ENCODE measurements around the gene VRK3.

Gene VRK3

DNA sequence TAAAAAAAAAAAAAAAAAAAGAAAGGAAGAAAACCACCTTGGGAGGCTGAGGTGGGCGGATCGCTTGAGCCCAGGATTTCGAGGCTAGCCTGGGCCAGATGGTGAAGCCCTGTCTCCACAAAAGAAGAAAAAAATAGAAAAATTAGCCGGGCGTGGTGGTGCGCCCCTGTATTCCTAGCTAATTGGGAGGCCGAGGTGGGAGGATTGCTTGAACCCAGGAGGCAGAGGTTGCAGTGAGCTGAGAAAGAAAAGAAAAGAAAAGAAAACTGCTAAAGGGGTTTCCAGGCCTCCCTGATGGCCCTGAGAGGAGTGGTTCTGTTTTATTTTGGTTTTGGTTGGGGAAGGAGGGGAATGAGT, 1.4 kb upstream of the VRK3 start:
- DNase-seq, result no peak

DNA sequence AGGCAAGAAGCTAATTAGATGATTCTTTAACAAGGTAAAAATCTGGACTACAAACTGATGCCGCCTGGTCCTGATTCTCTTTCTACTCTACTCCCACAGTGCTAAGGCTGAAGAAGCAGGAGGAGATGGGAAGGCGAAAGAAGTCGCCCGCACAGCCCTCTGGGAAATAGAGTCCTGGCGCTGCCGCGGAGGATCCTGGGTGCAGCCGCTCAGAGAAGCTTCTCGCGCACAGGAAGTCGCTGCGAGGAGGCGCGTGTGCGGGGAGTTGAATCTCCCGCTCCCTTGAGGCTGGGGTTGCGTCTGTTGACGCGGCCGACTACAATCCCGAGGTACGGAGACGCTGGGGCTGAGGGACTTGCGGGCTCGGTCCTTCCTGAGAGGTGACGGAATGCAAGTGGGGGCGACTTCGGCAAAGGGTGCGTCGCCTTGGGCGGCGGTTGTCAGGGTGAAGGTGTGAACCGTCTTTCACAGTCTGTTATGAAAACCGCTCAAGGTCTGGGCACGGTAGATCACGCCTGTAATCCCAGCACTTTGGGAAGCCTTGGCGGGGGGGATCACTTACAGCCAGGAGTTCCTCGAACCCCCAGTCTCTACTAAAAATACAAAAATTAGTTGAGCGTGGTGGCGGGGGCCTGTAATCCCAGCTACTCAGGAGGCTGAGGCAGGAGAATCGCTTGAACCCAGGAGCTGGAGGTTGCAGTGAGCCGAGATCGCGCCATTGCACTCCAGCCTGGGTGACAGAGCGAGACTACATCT, 800 bp upstream of the VRK3 start, which contains the start of gene ZNF473:
TSS of gene ZNF473 (plus strand) at position 212 of the 756 bp plus-strand sequence. CDS start 5,078 bp downstream, outside the sequence.
- peak; percentile 95 for DNase-seq

DNA sequence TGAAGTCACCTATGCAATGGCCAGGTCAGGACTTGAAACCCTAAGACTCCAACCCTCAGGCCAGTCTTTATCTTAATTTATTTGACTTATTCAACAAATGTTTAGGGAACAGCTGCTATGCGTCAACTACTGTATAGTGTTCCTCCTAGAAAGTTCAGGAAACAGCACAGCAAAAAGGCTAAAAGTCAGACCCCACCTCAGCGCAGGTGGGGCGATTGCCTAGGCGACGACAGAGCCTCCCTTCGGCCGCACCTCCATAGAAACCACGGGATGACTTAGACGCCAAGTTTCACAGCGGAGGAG, 502 bp downstream of the VRK3 start:
- DNase-seq, result no peak

DNA sequence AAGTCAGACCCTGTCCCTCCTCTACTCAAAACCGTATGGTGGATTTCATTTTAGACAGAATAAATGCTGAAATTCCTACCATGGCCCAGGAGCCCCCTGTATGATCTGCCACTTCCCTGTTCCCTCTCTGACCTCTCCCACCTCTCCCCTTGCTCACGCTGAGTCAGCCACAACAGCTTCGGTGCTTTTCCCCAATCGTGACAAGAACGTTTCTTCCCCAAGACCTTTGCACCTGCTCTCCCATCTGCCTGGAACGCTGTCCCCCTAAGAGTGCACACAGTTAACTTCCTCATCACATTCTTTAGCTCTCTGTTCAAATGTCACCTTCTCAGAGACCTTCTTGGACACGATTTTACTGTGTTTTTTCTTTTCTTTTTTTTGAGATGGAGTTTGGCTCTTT, 2.3 kb downstream of the VRK3 start:
- no peak for DNase-seq

DNA sequence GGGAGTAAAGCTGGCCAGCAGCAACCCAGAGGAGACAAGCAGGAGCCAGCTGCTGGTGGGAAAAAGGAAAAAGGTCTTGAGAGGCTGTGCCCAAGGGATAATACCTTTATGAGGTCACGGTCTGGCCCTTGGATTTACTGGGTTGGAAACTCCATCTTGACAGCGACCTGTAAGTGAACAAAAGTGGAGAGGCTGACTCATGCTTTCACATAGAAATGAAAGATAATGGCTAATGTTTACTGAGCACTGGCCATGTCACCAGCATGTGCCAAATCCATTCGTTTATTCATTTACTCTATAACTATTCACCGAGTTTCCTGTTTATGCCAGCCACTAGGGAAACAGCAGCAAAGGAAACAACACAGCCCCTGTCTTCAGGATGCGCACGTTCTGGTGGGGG, 4.7 kb downstream of the VRK3 start:
- no peak for DNase-seq

DNA sequence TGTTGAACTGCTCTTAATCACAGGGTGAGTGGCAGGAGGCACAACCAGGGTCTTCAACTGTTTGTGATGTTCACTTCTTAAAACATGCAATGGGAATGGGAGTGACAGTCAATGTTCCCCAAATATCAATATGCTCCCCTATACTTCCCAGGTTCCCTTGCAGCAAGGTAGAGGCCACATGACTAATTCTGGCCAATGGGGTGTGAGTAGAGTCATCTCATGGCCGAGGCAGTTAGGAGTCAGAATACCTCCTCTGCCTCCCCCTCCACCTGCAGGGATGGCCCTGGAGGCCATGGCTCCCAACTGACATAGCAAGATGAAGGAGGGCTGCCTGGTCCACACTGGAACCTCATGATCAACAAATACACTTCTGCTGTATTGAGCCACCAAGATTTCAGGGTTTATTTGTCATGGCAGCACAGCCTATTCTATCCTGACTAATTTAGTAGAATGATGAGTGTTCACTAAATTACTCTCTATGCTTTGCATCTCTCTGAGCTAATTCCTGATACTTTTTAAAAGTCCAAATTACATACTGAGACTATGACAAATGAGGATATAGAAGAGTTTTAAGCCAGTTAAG, 8.9 kb downstream of the VRK3 start:
- DNase-seq, result no peak

DNA sequence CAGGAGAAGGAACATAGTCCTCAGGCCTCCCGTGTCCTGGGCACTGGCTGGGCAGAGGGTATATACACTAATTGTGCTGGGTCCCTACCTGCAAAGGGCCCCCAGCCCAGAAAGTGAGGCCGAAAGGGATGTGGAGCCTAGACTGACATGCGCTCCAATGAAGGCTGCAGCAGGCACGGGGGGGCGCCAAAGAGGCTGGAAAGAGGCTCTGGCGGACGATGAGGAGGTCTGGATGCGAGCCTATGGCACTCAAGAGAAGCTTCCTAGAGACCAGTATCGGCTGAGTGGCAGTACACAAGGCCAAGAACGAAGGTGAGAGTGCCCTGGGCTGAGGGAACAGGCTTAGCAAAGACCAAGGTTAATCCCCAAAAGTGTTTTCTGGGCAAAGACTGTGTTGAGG, 16.6 kb downstream of the VRK3 start:
- DNase-seq, result no peak

DNA sequence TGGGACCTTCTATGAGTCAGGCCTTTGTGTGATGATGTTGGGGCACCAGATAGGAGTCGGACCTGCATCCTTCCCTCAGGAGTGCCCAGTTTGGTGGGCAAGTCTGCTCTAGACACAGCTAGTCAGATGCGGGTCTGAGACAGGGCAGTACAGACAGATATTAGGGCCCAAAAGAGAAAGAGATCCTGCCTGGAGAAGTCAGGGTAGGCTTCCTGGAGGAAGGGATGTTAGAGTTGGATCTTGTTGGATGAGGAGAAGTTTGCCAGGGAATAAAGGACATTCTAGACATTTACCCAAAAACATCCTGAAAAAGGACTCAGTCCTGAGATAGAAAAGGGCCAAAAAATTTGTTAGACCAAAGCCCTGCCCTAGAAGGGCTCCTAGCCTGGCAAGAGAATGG, 17.2 kb downstream of the VRK3 start:
- no peak for DNase-seq

DNA sequence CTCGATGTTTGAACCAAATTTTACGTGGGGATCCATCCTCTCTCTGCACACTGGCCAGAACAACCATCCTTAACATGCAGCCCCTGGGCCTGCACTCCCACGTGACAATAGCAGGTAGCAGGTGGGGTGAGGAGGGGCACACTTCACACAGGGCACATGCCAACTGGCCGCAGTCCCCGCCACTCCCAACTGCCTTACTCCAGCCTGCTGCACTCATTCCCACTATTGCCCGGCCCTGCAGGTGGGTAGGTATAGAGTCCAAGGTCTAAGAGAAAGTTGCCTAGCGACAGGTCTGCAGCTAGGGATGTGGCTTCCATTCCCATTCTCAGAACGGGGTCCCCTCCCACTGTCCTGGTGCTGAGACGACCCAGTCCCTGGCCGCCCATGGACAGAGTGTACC, 18.0 kb downstream of the VRK3 start:
- DNase-seq, result no peak

DNA sequence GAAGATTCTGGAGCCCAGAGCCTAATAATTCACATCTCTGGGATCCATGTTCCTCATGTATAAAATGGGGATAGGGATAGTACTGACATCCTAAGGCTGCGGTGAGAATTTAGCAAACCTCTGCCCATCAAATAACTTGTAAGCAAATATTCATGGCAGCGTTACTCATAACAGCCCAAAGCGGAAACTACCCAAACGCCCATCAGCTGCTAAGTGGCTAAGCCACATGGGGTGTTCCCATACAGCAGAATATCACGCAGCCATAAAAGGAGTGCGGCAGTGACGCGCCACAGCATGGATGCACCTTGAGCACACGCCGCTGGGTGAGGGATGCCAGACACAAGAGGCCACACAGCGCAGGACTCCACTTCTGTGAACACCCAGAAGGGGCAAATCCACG, 19.7 kb downstream of the VRK3 start:
- DNase-seq, result no peak

DNA sequence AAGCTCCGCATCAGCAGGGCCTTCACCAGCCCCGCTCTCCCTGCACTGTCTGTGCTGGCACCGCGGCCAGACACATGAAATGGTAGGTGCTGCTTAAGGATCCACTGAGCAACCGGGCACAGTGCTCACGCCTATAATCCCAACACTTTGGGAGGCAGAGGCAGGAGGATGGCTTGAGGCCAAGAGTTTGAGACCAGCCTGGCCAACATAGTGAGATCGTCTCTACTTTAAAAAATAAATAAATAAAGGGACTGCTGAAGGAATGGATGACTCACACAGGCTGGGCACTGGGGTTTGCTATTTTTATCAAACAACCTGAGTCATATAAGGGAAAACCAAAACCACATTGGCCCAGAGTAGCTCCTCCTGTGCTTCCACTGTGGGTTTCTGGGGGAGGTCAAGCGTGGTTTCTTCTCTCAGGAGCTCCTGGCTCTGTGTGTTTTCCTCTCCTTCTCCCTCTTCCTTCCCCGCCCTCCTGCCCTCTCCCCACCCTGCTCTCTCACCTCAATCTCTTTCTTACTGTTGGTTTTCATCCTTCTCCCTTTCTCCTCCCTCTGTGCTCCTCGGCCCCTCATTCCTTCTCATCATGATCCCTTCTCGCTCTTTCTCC, 21.3 kb downstream of the VRK3 start:
- no peak for DNase-seq

DNA sequence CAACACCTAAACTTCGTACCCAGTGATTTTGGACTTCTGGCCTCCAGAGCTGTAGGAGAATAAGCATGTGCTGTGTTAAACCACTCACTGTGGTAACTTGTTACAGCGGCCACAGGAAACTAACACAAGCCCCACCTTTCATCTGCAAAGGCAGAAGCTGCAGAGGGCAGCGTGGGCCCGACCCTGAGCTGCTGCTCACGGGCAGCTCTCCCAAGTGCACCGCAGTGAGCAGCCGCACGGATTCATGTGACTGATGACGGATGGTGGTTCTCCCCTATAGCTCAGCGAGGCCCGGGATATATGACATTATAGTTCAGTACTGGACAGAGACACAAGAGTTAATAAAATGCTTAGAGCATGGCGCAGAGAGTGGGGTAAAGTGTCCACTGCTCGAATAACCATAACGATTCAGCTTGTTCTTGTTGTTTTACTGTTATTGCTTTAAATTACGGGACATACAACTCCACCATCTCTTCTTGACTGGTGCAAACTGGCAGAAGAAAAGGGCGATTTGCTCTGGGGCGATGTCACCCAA, 21.9 kb downstream of the VRK3 start:
- no peak for DNase-seq

DNA sequence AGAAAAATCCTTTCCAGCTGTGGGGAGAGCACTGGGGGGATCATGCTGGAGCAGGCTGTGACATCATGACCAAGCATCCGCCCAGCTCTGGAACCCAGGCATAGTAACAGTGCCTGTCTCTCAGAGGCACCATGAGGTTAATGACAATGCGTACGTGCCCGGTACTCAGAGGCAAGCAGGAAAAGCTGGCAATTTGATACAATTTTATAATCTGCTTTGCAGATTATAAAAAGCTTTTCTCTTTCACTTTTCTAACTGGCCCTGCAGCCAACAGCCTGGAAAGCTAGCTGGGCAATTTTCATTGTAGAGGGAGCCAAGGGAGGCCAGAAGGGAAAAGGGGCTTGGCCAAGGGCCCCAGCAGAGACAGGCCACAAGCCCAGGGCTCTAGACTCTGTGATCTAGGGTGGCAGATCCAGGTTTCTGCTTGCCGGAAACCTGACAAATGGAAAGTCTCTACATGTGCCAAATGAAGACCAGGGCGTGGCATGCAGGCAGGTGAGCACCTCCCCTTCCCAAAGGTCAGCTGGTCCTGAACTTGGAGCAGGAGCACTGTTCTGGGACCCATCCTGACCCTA, 22.7 kb downstream of the VRK3 start:
- DNase-seq, result no peak

DNA sequence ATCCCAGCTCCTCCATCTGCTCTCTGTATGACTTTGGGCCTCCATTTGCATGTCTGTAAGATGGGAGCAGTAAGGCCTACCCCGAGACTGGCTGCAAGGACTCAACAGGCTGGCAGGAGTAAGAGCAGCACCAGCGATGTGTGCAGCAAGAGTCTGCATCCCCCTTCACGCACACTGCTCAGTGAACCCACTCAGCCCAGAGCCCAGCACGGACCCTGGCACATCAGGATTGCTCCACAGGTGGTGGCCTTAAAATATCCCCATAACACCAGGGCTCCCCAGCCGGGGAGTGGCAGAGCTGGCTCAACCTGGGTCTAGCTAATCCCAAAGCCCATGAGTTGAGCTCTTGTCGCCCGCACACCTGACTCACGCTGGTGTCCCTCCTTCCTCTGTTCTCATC, 23.4 kb downstream of the VRK3 start:
- no peak for DNase-seq

DNA sequence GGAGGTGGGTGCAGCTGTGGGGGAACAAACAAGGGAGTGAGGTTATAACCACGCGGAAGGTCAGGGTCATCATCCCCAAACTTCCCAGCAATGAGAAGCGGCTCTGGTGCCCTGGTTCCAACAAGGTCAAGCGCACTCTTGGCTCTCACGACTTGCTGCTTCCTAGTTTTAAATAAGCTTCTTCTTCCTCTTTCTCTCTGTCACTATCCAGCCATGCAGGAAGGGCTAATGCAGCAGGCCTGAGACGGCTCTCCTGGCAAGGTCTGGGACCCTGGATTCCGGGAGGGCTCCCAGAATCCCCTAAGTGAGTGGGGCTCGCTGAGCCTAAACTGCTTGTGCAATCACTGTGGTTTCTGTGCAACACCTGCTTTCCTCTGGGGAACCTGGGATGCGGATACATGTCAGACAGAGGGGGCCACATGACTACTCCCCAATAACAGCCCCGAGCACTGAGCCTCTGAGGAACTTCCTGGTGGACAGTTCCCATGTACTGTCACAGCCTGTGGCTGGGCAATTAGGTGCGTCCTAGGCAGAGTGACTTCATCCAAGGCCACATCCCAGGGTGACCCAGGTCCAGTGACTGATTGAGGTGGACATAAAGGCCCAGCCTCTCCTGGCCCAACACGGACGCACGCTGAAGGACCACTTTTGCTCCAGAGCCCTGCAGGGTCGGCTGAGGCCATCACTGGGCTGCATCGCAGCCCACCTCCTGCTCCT, 24.2 kb downstream of the VRK3 start:
- DNase-seq, result no peak

DNA sequence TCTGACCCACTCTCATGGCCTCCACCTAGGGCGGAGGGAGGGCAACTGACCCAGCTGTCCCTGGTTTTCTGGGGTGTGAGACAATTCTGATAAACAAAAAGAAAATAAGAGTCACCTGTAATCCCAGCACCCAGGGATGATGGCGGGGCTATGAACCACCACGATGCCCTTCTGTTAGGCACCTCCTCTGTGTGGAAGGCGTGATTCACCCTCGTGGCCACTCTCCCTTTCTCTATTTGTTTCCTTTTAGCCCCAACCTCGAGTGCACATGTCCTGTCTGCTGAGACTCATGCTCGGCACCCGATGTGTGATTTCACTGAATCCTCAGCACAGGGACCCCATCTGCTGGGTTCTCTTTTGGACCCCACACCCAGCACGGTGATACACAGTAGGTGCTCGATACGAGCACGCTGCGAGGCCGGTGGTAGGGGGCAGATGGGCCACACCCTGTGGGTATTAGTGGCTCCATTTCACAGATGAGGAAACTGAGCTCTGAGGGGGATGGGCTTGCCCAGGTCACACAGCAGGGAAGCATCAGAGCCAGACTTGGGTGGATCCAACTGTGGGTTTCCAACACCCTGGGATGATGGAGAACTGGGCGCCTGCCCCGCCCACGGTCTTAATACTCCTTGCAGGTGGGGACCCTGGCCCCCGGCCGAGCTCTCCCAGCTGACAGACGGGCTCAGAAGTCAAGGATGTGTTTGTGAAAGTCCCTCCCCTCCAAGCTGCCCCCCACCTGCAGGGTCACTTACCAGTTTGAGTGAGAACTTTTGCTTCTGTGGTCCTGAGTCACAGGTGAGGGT, 24.9 kb downstream of the VRK3 start:
- no peak for DNase-seq

DNA sequence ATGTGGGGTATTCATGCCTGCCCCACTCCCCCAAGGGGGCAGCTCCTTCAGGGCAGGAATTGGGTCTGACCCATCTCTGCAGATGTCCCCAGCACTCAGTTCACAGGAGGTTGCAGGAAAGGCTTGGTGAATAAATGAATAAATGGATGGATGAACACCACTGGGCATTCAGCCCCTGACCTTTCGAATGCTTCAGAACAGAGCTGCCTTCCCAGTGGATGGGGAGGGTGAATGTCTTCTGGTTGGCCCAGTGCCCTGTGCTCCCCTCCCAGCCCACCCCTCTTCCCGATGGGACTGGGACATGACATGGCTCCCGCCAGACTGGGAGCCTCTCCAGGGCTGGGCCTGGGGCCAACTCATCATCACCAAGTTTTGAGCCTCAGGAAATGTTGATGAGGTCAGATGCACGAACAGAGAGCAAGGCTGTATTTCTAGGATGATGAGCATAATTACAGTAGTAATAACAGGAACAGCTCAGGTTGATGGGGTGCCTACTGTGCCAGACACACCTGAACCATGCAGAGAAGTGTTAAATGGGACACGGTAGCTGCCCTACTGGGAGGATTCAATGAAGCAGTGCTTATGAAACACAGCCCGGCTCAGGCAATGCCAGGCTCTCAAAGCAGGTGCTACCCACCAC, 25.7 kb downstream of the VRK3 start:
- DNase-seq, result no peak

DNA sequence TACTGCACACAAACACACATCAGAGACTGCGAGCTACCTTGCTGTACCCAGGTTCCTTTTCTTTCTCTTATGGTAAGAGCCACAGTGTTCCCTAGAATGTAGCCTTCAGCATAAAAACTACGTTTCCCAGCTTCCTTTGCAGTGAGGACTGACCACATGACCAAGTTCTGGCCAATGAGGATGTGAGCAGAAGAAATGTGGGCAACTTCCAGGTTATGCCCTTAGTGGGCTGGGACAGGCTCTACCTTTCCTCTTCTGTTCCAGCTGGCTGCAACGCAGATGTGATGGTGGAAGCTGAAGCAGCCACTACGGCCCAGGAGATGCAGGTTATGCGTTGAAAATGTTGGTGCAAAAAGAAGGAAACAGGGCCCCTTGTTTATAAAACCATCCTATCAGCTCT, 27.5 kb downstream of the VRK3 start:
- no peak for DNase-seq

DNA sequence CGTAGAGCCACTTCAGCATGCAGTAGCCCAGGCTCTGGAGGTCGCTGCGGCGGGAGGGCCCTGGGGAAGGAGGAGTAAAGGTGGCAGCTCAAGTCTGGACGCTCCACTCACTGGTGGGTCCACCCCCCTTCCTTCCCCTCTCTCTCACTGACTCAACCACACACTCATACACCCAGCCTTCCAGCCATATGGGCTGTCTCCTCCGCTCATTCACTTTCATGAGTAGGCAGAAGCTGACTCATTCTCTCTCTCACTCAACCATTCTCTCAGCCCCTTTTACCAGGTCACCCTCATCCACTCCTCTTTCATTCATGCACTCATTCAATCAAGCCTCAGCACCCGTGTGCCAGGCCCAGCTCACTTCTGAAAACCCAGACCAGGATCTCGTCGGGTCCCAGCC, 36.7 kb downstream of the VRK3 start:
- no peak for DNase-seq

DNA sequence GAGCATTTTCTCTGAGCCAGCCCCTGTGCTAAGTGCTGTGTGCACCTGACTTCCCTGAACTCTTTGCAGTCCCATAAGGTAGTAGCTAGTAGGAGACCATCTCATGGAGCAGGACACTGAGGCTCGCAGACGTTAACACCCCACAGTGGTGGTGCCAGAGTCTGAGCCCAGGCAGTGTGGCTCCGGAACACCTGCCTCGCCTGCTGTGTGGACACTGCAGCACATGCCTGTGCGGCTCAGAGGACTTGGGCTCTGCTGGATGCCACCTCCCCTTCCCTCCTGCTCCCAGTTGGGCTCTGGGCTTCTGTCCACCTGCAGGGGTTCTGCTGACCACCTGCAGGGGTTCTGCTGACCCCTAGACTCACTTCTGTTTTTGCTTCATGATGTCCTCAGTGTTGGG, 37.2 kb downstream of the VRK3 start:
- no peak for DNase-seq

DNA sequence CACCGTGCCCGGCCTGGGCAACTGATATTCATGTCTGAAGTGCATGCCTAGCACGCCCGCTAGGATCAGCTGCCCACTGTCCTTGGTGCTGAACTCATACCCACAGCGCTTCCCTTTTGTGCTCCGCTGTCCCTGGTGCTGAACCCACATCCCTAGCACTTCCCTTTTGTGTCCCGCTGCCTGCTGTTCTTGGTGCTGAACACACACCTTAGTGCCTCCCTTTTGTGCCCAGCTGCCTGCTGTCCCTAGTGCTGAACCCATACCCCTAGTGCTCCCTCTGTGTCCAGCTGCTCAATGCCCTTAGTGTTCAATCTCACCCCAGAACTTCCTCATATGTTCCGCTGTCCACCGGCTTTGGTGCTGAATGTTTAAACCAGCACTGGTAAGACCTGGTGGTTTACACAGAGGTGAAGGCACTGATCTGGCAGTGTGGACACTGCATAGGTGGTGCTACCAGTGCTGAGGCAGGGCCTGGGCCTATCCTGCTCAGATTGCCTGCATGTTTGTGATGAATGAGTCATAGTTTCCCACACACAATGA, 37.9 kb downstream of the VRK3 start:
- no peak for DNase-seq

DNA sequence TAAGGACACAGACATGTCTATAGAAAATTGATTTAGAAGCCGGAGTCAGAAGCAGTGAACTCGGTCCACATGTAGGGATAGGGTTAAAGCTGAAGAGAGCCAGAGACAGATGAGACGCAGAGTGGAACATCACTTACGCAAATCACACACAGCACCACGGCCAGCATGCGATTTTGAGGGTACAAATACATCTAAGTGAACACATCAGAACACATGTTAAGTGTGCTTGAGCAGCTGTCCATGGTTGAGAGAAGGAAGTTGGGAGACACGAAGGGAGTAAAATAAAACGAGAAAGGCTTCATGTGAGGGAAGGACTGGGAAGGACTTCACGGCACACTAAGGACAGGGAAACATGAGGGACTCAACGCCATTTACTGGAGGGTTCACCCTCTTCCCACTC, 38.8 kb downstream of the VRK3 start:
- no peak for DNase-seq
